Limb (tissue), 2 donors: ENCODE data around the gene SIK2.
"Not testable (repeated sequence)": the region's sequence is repeated elsewhere in the genome, so short reads cannot be mapped to it uniquely, and the experiment has no call there.

Experiments used
- DNase-seq, 2 donors: peaks; one replicate each; pipeline ENCODE4 v3.0.0-alpha.2; 2016; ENCODE audit errors: extremely low spot score in 2 of 2

Gene SIK2

DNA sequence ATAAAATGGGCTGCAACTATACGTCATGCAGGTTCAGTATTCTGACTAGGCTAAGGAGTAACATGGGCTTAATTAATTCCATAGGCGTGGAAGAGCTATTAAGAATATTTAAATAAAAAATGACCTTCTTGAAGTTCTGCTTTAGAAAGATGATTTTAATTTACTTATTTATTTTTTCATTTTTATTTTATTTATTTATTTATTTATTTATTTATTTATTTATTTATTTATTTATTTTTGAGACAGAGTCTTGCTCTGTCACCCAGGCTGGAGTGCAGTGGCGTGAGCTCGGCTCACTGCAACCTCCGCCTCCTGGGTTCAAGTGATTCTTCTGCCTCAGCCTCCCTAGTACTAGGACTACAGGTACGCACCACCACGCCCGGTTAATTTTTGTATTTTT lies 55.7 kb downstream of the SIK2 start:
- DNase-seq = not testable (repeated sequence)

DNA sequence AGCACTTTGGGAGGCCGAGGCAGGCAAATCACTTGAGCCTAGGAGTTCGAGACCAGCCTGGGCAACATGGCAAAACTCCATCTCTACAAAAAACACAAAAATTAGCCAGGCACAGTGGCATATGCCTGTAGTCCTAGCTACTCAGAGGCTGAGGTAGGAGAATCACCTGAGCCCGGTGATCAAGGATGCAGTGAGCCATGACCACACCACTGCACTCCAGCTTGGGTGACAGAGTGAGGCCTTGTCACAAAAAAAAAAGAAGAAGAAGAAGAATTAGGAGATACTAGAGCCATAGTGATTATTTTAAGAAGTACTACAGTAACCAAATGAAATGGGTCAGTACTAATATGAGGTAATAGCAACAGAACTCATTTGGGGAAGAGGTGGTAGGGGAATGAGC lies 56.2 kb downstream of the SIK2 start:
- DNase-seq = not testable (repeated sequence)

DNA sequence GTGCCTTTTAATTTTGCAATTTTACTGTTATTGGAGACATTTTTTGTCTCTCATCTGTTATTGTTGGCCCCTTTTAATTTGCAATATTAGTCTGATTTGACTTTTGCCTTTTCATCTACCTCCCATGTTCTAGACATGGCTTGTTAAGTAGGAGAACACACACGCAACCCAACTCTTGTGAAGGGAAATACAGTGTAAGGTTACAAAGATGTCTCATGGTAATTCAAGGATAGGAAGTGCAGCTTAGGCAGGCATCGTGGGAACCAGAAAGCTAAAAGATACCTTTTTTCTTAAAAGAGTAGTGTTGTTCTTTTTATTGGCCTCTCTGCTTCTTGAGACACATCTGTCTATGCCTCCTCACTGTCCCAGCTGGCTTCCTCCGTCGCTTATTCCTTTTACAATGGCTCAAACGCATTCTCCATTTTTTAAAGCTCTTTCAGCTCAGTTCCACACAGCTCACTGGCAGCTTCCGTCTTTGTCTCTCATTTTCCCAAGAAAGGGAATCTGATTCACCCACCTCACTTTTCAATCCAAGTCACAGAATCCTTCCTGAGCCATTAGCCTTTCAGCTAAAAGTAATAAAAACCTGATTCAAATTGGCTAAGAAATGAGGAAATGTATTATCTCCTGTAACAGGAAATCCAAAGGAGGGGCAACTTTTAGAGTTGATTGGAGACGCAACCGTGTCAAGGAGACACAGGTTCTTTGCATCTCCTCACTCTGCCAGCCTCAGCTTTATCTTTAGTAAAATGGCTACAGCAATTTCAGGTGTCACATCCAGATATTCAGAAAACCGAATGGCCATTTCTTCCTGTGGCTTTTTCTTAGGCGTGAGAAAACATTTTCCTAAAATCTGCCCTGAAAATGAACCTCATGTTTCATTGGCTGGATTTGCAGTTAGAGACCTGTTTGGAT lies 57.2 kb downstream of the SIK2 start:
- DNase-seq = no peak

DNA sequence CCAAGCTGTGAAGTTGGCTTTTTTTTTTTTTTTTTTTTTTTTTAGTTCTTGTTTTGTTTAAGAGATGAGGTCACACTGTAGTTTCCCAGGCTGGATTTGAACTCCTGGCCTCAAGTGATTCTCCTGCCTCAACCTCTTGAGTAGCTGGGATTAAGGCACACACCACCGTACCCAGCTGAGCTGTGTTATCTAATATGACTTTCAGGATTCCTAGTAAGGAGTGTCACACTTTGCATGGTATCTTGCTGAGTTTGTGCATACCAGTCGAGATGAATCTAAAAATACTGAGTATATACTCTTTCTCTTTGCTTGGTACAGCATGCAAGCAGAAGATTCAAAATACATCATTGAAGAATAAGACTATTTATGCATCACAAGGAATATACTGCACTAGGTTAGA lies 58.6 kb downstream of the SIK2 start:
- no peak for DNase-seq

DNA sequence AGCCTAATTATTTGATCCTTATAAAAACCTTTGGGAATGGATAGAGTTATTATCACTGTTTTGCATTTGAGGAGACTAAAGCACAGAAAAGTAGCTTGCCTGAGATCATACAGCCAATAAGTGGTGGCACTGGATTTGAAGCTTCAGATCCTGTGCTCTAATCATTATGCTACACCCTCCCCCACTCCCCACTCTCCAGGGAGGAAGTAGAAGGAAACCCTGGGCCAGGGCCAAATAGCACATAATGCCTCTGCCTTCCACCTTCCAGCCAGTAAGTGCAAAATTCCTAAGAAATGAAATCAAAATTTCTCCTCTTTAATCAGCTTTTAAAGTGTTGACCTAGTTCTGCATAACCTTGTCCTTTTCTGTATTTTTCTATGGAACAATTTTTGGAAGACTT lies 61.6 kb downstream of the SIK2 start:
- DNase-seq = no peak

DNA sequence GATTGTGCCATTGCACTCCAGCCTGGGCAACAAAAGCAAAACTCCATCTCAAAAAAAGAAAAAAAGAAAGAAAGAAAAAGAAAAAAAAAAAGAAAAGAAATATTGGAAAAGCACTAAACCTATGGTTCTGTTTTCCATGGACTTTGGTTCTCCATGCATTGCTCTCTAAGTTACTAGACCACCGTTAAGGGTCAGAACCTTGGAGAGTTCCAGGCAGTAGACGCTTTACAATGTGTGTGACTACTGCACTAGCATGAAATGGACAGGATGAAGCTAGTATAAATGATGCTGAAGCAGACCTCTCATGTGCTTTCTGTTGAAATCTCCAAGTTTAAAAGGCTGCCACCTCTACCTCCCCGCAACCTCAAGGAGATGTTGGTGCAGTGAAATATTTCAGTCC lies 63.5 kb downstream of the SIK2 start:
- DNase-seq = peak; percentile 40 to 68

DNA sequence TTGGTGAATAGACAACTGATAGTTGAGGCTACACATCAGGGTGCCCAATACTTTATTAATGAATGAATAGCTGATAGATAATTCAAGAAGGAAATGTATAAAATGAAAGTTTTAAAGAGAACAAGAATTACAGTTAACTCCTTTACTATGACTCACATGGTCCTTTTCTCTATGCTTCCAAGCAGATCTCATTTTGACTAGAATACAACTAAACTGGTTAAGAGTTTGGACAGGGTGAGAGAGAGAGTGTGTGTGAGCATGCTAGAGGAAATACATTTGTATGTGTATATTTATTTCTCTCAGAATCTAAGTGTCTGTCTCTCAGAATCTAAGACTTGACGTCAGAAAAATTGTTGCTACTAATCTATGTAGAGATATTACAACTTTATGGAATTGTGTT lies 66.7 kb downstream of the SIK2 start:
- DNase-seq = no peak

DNA sequence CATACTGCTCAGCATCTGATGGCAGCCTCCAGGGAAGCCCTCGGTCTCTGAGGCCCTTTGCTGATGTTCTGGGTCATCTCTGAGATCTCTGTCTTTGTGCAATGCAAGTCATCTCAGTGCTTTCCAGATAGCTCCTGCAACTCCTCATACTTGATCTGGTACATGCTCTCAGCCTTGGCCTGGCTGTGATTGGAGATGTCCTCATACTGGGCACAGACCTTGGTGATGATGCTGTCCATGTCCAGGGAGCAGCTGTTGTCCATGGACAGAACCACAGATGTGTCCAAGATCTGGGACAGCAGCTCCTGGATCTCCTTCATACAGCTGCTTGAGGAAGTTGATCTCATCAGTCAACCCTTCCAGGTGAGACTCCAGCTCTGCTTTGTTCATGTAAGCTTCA lies 69.1 kb downstream of the SIK2 start:
- no peak for DNase-seq

DNA sequence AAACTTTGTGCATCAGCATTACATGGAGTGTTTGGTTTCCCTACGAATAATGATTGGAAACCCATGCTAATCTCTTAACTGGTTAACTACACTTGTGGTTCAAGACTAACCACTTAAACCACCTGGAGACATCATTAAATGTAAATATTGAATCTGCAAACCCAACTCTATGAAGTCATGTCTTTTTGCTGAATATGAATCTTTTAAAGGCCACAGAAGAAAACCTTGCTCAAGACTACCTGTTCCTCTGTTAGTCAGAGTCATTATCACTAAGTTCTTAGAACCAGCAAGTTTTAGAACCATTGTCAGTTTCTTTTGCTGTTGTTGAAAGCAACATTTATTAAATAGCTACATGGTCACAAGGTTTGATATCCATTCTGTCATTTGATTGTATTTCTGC lies 70.7 kb downstream of the SIK2 start:
- no peak for DNase-seq

DNA sequence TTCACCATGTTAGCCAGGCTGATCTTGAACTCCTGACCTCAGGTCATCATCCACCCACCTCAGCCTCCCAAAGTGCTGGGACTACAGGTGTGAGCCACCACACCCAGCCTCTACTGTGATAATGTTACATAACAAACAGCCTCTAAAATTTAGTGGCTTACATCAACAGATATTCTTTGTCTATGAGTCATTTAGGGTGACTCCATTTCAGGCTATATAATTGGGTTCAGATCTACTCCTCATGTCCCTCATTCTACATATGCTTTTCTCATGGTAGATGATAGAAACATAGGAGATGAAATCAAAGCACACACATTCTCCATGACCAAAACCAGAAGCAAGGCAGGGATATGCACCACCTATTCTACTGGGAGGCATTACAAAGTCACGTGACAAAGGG lies 72.7 kb downstream of the SIK2 start:
- no peak for DNase-seq

DNA sequence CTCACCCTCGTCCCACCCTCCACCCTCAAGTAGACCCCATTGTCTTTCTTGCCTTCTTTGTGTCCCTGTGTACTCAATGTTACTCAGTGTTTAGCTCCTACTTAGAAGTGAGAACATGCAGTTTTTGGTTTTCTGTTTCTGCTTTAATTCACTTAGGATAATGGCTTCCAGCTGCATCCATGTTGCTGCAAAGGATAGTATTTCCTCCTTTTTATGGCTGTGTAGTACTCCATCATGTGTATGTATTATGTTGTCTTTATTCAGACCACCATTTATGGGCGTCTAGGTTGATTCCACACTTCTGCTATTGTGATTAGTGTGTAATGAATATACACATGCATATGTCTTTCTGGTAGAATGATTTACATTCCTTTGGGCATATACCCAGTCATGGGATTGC lies 73.6 kb downstream of the SIK2 start:
- no peak for DNase-seq

DNA sequence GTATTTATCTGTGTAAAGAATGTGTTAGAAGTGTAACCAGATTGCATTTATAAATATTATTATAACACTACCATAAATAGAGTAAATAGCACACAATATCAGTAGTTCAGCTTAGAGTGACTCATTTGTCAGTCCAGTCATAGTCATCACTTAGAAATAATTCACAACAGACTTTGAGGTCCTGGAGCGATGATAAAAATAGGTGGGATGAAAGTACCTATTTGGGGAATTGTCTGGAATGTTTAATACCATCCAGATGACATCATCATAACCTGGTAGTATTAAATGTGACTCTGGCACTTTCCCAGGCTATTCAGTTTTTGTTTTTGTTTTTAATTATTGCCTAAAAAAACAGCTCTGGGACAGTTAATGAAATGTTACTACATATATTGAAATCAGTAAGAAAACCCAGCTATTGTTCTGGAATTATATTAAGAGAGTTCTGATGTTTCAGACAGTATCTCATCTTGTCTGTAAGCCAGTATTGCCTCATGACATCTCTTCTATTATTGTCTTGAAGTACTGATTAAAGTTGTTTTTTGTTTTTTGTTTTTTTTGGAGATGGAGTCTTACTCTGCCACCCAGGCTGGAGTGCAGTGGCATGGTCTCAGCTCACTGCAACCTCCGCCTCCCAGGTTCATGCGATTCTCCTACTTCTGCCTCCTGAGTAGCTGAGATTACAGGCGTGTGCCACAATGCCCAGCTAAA lies 74.8 kb downstream of the SIK2 start:
- no peak for DNase-seq

DNA sequence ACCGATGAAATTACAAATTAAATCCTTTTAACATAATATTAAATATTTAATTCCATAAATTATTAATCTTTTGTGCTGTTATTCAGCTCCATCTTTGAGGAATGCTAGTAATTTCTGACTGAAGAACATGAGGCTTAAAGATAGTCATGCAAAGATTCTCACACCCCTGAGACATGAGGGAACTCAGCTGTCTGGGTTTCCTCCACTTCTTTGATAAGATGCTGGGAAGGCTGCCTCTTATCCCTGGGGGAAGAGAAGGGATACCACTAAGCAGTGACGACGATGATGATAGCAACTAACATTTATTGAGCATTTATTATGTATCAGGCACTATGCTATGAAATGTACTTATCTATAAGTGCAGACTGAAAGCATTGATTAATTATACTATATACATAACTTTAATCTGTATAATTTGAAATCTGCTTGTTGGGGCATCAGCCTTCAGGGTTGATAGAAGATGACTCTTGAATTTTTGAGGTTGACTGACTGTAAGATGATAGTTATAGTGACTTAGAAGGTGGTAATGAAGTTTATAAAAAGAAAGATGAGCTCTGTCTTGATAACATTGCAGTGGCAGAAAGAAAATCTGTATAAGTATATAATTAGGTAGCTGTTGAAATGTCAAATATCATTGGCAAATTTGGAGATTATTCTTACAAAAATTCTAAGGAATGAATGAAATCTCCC lies 78.4 kb downstream of the SIK2 start:
- DNase-seq = no peak

DNA sequence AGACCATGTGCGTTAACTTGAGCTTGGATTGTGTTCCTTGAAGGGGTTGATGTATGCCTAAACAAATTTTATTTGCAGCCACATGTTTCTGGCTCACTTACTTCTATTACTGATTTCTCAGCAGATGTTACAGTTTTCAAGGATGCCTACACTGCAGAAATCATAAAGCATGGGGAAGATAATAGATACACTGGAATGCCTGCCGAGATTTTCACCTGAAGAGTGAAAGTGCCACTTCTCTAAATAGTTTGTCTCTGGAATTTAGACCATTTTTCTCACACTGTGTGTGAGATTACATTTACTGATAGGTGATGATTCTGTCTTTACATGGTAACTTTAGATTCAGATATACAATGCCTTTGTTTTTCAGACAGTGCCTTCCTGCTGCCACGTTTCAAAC lies 81.6 kb downstream of the SIK2 start:
- DNase-seq = no peak

DNA sequence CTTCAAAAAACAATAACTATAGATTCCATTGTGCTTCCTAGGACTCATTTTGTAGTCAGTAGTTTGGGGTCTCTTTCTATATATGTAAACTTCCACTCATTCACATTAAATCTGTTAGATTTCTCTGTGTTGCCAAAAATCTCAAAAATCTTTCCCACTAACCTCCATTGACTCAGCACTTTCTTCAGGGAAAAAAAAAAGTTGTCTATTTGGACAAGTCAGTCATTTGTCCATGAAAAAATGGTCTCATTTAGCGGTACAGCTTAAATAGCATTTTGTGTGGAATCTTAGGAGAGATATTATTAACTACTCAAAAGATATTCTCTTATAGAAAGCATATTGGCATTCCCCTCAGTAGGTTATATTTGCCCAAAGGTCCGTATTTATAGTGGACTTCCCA lies 82.0 kb downstream of the SIK2 start:
- no peak for DNase-seq

DNA sequence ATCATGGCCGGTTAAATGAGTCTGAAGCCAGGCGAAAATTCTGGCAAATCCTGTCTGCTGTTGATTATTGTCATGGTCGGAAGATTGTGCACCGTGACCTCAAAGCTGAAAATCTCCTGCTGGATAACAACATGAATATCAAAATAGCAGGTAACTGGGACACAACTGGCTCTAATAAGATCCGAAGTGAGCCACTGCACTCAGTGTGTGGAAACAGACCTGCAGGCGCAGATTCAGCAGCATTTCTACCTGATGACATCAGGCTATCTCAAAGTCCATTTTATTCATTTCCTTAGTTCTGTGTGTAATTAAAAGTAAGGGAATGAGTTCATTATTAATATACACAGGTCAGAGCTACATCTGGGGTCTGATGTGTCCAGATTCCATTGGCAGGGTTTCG lies 85.8 kb downstream of the SIK2 start:
- DNase-seq = no peak

DNA sequence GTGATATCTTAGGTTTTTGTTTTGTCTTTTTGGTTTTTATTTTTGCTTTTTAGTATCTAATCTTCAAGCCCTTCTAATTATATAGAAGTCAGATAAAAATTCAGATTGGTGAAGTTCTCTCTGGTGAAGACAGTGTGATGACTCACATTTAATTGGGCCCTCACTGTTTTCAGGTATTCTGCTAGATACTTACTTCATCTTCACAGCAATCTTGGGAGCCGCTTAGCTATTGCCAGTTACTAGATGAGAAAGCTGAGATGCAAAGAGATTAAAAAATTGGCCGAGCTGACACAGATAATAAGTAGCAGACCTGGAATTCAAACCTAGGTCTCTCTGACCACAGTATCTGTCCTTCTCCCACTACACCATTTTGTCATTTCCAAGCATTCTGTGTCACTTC lies 88.9 kb downstream of the SIK2 start:
- DNase-seq = no peak

DNA sequence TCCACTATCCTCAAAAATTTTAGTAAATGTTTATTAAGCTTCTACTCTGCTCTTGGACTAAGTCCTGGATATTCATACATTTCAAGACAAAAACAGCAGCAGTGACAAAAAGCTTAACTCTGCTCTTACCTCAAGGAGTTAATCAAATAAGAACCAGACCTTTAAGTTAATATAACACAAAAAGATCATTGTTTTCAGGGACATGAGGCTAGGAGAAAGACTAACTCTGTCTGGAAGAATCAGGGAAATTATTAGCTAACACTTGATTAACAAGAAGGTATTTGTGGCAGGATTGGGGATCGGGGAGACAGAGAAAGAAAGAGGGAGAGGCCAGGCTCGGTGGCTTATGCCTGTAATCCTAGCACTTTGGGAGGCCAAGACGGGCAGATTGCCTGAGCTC lies 89.5 kb downstream of the SIK2 start:
- no peak for DNase-seq

DNA sequence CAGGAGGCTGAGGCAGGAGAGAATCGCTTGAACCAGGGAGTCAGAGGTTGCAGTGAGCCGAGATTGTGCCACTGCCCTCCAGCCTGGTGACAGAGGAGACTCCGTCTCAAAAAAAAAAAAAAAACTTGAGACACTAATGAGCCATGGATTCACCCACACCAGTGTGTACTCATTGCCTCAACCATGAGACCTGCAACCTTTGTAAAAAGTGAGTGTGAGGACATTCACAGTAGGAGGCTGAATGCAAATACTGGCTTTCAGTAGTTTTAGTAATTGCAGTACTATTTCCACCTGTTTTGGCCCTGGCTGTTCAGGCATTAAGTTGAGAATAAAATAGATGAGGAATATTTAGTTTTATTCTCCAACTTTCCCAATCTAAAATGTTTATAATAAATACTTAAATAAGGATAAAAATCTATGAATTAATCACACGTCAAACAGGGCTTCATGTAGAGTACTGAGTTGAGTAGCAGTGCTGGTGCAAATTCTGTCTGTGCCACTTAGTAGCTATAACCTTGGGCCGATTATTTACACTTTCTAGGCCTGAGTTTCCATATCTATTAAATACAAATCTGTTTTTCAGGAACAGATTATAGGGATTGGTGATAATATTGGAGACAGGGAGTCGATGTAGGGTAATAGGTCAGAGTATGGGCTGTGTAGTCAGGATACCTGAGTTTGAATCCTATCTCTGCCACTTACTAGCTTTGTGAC lies 91.1 kb downstream of the SIK2 start:
- DNase-seq = no peak

DNA sequence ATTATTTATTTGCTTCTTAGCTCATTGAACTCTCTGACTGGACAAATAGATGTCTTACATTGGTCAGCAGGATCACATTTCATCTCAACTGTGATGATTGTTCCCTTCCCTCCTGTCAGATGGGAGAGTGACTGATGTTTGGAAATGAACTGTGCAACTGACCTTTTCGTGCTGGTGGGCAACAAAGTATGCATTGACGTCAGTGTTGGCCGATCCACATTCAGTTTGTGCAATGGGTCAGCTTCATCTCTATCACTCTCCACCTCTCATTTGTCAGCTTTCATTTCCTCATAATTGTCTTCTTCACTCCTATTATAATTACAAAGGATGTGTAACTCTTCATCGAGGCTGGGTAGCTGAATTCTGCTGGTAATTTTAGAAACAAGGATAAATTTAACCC lies 92.6 kb downstream of the SIK2 start:
- DNase-seq = no peak

DNA sequence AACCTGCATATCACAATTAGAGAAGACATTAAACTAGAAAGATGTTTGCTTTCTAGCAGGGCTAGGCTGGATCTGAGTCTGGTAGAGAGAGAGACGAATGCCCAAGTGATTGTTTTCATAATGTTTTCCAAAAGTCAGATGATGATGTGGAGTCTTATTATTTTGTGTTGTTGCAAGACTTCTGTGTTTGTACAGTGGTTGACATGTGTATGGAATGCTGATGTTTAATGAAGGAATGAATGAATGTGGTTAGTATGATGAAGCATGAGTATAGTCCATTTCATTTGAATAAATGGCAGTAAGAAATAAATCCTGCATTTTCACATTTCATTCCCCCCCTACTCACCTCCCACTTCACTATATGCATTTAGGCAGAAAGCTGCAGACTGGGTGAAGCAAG lies 94.3 kb downstream of the SIK2 start:
- DNase-seq = no peak

DNA sequence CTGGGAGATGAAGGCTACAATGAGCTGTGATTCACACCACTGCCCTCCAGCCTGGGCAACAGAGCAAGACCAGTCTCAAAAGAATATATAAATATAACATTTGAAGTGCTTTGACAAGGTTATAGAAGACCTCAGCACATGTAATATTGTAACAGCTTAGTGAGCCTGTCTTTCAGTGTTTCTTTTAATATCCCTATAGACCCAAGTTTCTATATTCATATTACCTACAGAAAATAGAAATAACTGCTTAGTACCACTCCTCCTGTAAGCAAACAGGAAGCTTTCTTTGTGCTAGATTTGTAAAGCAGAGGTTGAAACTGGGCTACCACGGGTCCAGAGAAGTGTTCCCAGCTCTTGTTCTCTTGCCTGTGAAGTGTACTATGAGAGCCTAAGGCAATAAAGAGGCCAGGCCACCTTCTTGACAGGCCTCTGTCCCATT lies 95.7 kb downstream of the SIK2 start:
- DNase-seq = no peak
